PC-9 (cell line): ENCODE results near the gene SRSF3. TPM values are rescaled to one million over a fixed set of nuclear protein-coding genes. Genes with fewer than 3 reads are reported as not detected.

ENCODE experiments used
- BruUV-seq: library from RNA; stranded (reverse); fragments of 400-500 nt; replicated peaks from 2 replicates; lab custom pipeline; 2021; lab: Mats Ljungman, UMichigan
- CTCF ChIA-PET: fragments of 300-600 bp; sonication (Branson Sonifier 250); formaldehyde crosslinking; loops from one replicate; lab custom pipeline; 2022; ENCODE audit warnings: antibody characterized with exemption; lab: Charles Lee
- POLR2A ChIA-PET: fragments of 300-600 bp; sonication (Branson Sonifier 250); formaldehyde crosslinking; loops from one replicate; lab custom pipeline; 2022; ENCODE audit warnings: antibody characterized with exemption; ENCODE audit not compliant: unreplicated experiment; lab: Charles Lee
- DNase-seq, 2 experiments: peaks; one replicate each; pipeline versions ENCODE4 v3.0.0 to v3.0.0-alpha.2; 2015 to 2022; ENCODE audit warnings: mixed read lengths in 1 of 2
- H2AFZ ChIP-seq: fragments of 200-600 bp; sonication (generic); 2 replicates; pipeline ENCODE4 v1.8.1; 2017; ENCODE audit warnings: antibody characterized with exemption
- H3F3A ChIP-seq: fragments of 200-600 bp; sonication (generic); 2 replicates; pipeline ENCODE4 v1.8.1; 2017; ENCODE audit warnings: antibody characterized with exemption, mild to moderate bottlenecking, low read depth; ENCODE audit not compliant: insufficient read depth
- H3K27ac ChIP-seq: fragments of 200-600 bp; sonication (generic); 2 replicates; pipeline ENCODE4 v1.6.1; 2016; ENCODE audit warnings: mixed run types
- H3K27me3 ChIP-seq: fragments of 200-600 bp; sonication (generic); 2 replicates; pipeline ENCODE4 v1.6.1; 2016; ENCODE audit warnings: low read depth, mixed run types; ENCODE audit not compliant: insufficient read depth
- H3K36me3 ChIP-seq: fragments of 200-600 bp; sonication (generic); 2 replicates; pipeline ENCODE4 v1.6.1; 2016; ENCODE audit warnings: low read depth, mixed run types
- H3K4me1 ChIP-seq: fragments of 200-600 bp; sonication (generic); replicated peaks from 2 replicates; pipeline ENCODE4 v1.6.1; 2016; ENCODE audit warnings: mixed run types; ENCODE audit not compliant: insufficient read depth
- H3K4me2 ChIP-seq: fragments of 200-600 bp; sonication (generic); 2 replicates; pipeline ENCODE4 v1.6.1; 2017; ENCODE audit warnings: mixed run types
- H3K4me3 ChIP-seq: fragments of 200-600 bp; sonication (generic); 2 replicates; pipeline ENCODE4 v1.6.1; 2016; ENCODE audit warnings: mixed run types
- H3K79me2 ChIP-seq: fragments of 200-600 bp; sonication (generic); 2 replicates; pipeline ENCODE4 v1.6.1; 2017; ENCODE audit warnings: low read depth, mixed run types
- H3K9me2 ChIP-seq: fragments of 200-600 bp; sonication (generic); 2 replicates; pipeline ENCODE4 v1.8.1; 2017; ENCODE audit warnings: mild to moderate bottlenecking; ENCODE audit not compliant: insufficient read depth
- H3K9me3 ChIP-seq: fragments of 200-600 bp; sonication (generic); 2 replicates; pipeline ENCODE4 v1.8.1; 2016; ENCODE audit warnings: low read depth; ENCODE audit not compliant: insufficient read depth
- H4K20me1 ChIP-seq: fragments of 200-600 bp; sonication (generic); 2 replicates; pipeline ENCODE4 v1.8.1; 2017; ENCODE audit not compliant: insufficient read depth
- CTCF ChIP-seq: fragments of 200-600 bp; sonication (generic); conservative IDR thresholded peaks from 2 replicates; pipeline ENCODE4 v1.6.1; 2017; ENCODE audit warnings: mixed run types, antibody characterized with exemption, mild to moderate bottlenecking, moderate library complexity
- EZH2 ChIP-seq: fragments of 200-600 bp; sonication (generic); IDR thresholded peaks from 2 replicates; pipeline ENCODE4 v1.8.0; 2017; ENCODE audit warnings: antibody characterized with exemption, low read depth
- intact Hi-C: fragments of 100-400 bp; cut with micrococcal nuclease; formaldehyde crosslinking; loops from one replicate; pipeline ENCODE4 v1.10.0; 2022; ENCODE audit not compliant: unreplicated experiment
- total RNA-seq: library from RNA; stranded (reverse); gene quantifications from 2 replicates; pipeline ENCODE4 v1.2.3, GENCODE V29; 2021

SRSF3 gene
- total RNA-seq, 1 experiment from 2014 or later = 278 TPM

GRCh38 chr6:36592221-36592655, 1.9 kb upstream of the SRSF3 start:
- peaks cover 25% of the 10 kb centered on the region for H3K36me3 ChIP-seq
- POLR2A ChIA-PET = interaction anchor here (0.6 kb wide), 2 partner anchors 90 to 129 kb away, joined by 3 to 5 read pairs; no protein-coding TSS in a partner anchor
- no peaks in the 10 kb centered on the region for H3K9me2 ChIP-seq
- H3K9me3 ChIP-seq = no peaks in the 10 kb centered on the region
- peaks cover 26% of the 10 kb centered on the region for H4K20me1 ChIP-seq
- TF ChIP-seq EZH2 = no peak
- peak overlapping the region; percentile 94 for H3K4me2 ChIP-seq
- peaks cover 51% of the 10 kb centered on the region for H3K79me2 ChIP-seq
- H3K27ac ChIP-seq = peak overlapping the region; percentile 93
- no peak for DNase-seq
- CTCF ChIA-PET = interaction anchor here (0.6 to 0.7 kb wide), 2 partner anchors 8 to 137 kb away, joined by 4 to 7 read pairs; no protein-coding TSS in a partner anchor
- no peaks in the 10 kb centered on the region for H3K27me3 ChIP-seq
- BruUV-seq = no TSS peak
- H2AFZ ChIP-seq = no peak overlapping the region
- intact Hi-C loops = loop anchor here (5.0 kb wide), 2 partner anchors 65 to 150 kb away; partner anchors contain the start of genes KCTD20 and PXT1
- peaks cover 53% of the 10 kb centered on the region for H3F3A ChIP-seq
- peaks cover 35% of the 10 kb centered on the region for H3K4me1 ChIP-seq
- no peak overlapping the region; the same call in 1 of the 2 replicates for H3K4me3 ChIP-seq

GRCh38 chr6:36593569-36594028, 563 bp upstream of the SRSF3 start:
- H3K79me2 ChIP-seq = peaks cover 64% of the 10 kb centered on the region
- intact Hi-C loops = loop anchor here (1.0 to 5.0 kb wide), 5 partner anchors 14 to 170 kb away; partner anchors contain the start of genes KCTD20, PXT1 and STK38
- H3K4me1 ChIP-seq = peaks cover 49% of the 10 kb centered on the region
- peak overlapping the region; percentile 100 for H3K4me3 ChIP-seq
- H3K36me3 ChIP-seq = peaks cover 37% of the 10 kb centered on the region
- H3K27ac ChIP-seq = peak overlapping the region; percentile 93
- no peaks in the 10 kb centered on the region for H3K27me3 ChIP-seq
- ChIA-PET CTCF (no interaction called here), POLR2A (interaction anchor here (0.7 kb wide), 1 partner anchor 26 kb away, joined by 4 read pairs; no protein-coding TSS in a partner anchor)
- H3K9me3 ChIP-seq = no peaks in the 10 kb centered on the region
- peak overlapping the region; percentile 94 for H3K4me2 ChIP-seq
- BruUV-seq = TSS peak; percentile 76
- H4K20me1 ChIP-seq = peaks cover 40% of the 10 kb centered on the region
- no peak for TF ChIP-seq EZH2
- TF ChIP-seq CTCF = no peak
- peaks cover 66% of the 10 kb centered on the region for H3F3A ChIP-seq
- no peaks in the 10 kb centered on the region for H3K9me2 ChIP-seq
- peak overlapping the region; percentile 87 for H2AFZ ChIP-seq
- peak in 1 of 2 experiments; percentile 79 for DNase-seq

GRCh38 chr6:36594816-36595643, 868 bp downstream of the SRSF3 start:
- intact Hi-C loops = loop anchor here (5.0 kb wide), 2 partner anchors 68 to 153 kb away; partner anchors contain the start of genes KCTD20 and PXT1
- Histone ChIP-seq H3K9me2 (no peaks in the 10 kb centered on the region), H3K4me2 (peak overlapping the region; percentile 94), H3K4me1 (peaks cover 60% of the 10 kb centered on the region), H3K79me2 (peaks cover 79% of the 10 kb centered on the region), H3K27me3 (no peaks in the 10 kb centered on the region), H2AFZ (no peak overlapping the region), H3K4me3 (peak overlapping the region; percentile 100), H3K27ac (peak overlapping the region; percentile 93), H3K9me3 (no peaks in the 10 kb centered on the region), H3F3A (peaks cover 80% of the 10 kb centered on the region), H4K20me1 (peaks cover 54% of the 10 kb centered on the region), H3K36me3 (peaks cover 51% of the 10 kb centered on the region)
- DNase-seq = no peak
- TF ChIP-seq EZH2 (no peak), CTCF (no peak)
- BruUV-seq = no TSS peak
- POLR2A ChIA-PET = interaction anchor here (0.5 to 0.7 kb wide), 5 partner anchors 13 to 669 kb away, joined by 3 to 10 read pairs (median 4); partner anchors contain the start of gene MAPK13
- CTCF ChIA-PET = interaction anchor here (0.9 kb wide), 1 partner anchor 15 kb away, joined by 13 read pairs; no protein-coding TSS in a partner anchor
